ENCODE results near the gene ZNF678.

The ZNF678 gene

GRCh38 chr1:227725046-227725445 lies 161.7 kb downstream of the ZNF678 start:
- no peak for DNase-seq

- DNase-seq, result no peak
Observed at GRCh38 chr1:227726318-227726717, 163.0 kb downstream of the ZNF678 start.

Measured in C1 segment of cervical spinal cord (tissue), 14 donors.